H9 (cell line): ENCODE measurements around the gene SAXO1. TPM values are rescaled to one million over a fixed set of nuclear protein-coding genes. Genes with fewer than 3 reads are reported as not detected.
A peak's percentile ranks its signal among the peaks of the same experiment; 100 is the strongest.

ENCODE experiments used
- DNase-seq: peaks from one replicate; pipeline ENCODE4 v3.0.0-alpha.2; 2017
- H2AFZ ChIP-seq: one replicate; pipeline ENCODE4 v1.6.1; 2013; ENCODE audit warnings: mild to moderate bottlenecking, low read length, control low read depth, moderate library complexity
- H2AK5ac ChIP-seq: 2 replicates; pipeline ENCODE4 v1.6.1; 2013; ENCODE audit warnings: low read length, control low read depth, mixed read lengths; ENCODE audit not compliant: insufficient read length
- H2BK120ac ChIP-seq: one replicate; pipeline ENCODE4 v1.6.1; 2013; ENCODE audit warnings: low read depth, mild to moderate bottlenecking, low read length, control low read depth, inconsistent platforms; ENCODE audit not compliant: poor library complexity, severe bottlenecking
- H2BK12ac ChIP-seq: 2 replicates; pipeline ENCODE4 v1.6.1; 2013; ENCODE audit warnings: low read length, control low read depth, mixed read lengths, low read depth; ENCODE audit not compliant: insufficient read length
- H2BK15ac ChIP-seq: 2 replicates; pipeline ENCODE4 v1.6.1; 2013; ENCODE audit warnings: low read depth, low read length, control low read depth
- H2BK20ac ChIP-seq: one replicate; pipeline ENCODE4 v1.6.1; 2013; ENCODE audit warnings: low read depth, mild to moderate bottlenecking, low read length, control low read depth, inconsistent platforms; ENCODE audit not compliant: poor library complexity, severe bottlenecking
- H2BK5ac ChIP-seq: 2 replicates; pipeline ENCODE4 v1.6.1; 2013; ENCODE audit warnings: low read length, control low read depth, mixed read lengths; ENCODE audit not compliant: insufficient read length
- H3K14ac ChIP-seq: 2 replicates; pipeline ENCODE4 v1.6.1; 2013; ENCODE audit warnings: low read length, control low read depth; ENCODE audit not compliant: insufficient read depth
- H3K18ac ChIP-seq: 2 replicates; pipeline ENCODE4 v1.6.1; 2013; ENCODE audit warnings: low read depth, mild to moderate bottlenecking, mixed read lengths, low read length, control low read depth; ENCODE audit not compliant: insufficient read length
- H3K23ac ChIP-seq: 2 replicates; pipeline ENCODE4 v1.6.1; 2013; ENCODE audit warnings: low read length, control low read depth, mixed read lengths, low read depth; ENCODE audit not compliant: insufficient read length
- H3K23me2 ChIP-seq: 2 replicates; pipeline ENCODE4 v1.6.1; 2013; ENCODE audit warnings: low read depth, mild to moderate bottlenecking, mixed read lengths, low read length, control low read depth; ENCODE audit not compliant: insufficient read length, poor library complexity, severe bottlenecking
- H3K27ac ChIP-seq: 2 replicates; pipeline ENCODE4 v1.5.1; 2013; ENCODE audit warnings: low read length, control low read depth, mixed read lengths, low read depth; ENCODE audit not compliant: insufficient read length
- H3K27me3 ChIP-seq: 2 replicates; pipeline ENCODE4 v1.6.1; 2013; ENCODE audit warnings: low read length, control low read depth, inconsistent platforms; ENCODE audit not compliant: insufficient read depth
- H3K4ac ChIP-seq: 2 replicates; pipeline ENCODE4 v1.6.1; 2013; ENCODE audit warnings: low read depth, mild to moderate bottlenecking, control low read depth, inconsistent platforms, low read length, moderate library complexity
- H3K4me1 ChIP-seq: 2 replicates; pipeline ENCODE4 v1.6.1; 2013; ENCODE audit warnings: low read length, control low read depth, inconsistent platforms; ENCODE audit not compliant: insufficient read depth
- H3K4me2 ChIP-seq: 2 replicates; pipeline ENCODE4 v1.6.1; 2013; ENCODE audit warnings: low read length, control low read depth, mixed read lengths; ENCODE audit not compliant: insufficient read length, insufficient read depth
- H3K56ac ChIP-seq: 2 replicates; pipeline ENCODE4 v1.6.1; 2013; ENCODE audit warnings: low read depth, mild to moderate bottlenecking, mixed read lengths, low read length, control low read depth; ENCODE audit not compliant: insufficient read length
- H3K79me1 ChIP-seq: 2 replicates; pipeline ENCODE4 v1.6.1; 2013; ENCODE audit warnings: low read depth, mild to moderate bottlenecking, moderate library complexity, low read length, control low read depth, inconsistent platforms; ENCODE audit not compliant: insufficient read depth, poor library complexity, severe bottlenecking
- H3K79me2 ChIP-seq: 2 replicates; pipeline ENCODE4 v1.6.1; 2013; ENCODE audit warnings: low read length, control low read depth, inconsistent platforms; ENCODE audit not compliant: insufficient read depth
- H3K9ac ChIP-seq: 2 replicates; pipeline ENCODE4 v1.6.1; 2013; ENCODE audit warnings: low read length, control low read depth, mixed read lengths; ENCODE audit not compliant: insufficient read length; ENCODE audit errors: extremely low read depth
- H3K9me3 ChIP-seq: one replicate; pipeline ENCODE4 v1.6.1; 2013; ENCODE audit warnings: low read depth, low read length, inconsistent platforms; ENCODE audit not compliant: control insufficient read depth
- H3T11ph ChIP-seq: one replicate; pipeline ENCODE4 v1.6.1; 2013; ENCODE audit warnings: mild to moderate bottlenecking, low read length, control low read depth, inconsistent platforms
- H4K20me1 ChIP-seq: one replicate; pipeline ENCODE4 v1.6.1; 2013; ENCODE audit not compliant: control insufficient read depth, insufficient read length, insufficient read depth
- H4K5ac ChIP-seq: 2 replicates; pipeline ENCODE4 v1.6.1; 2013; ENCODE audit warnings: low read depth, mild to moderate bottlenecking, mixed read lengths, low read length, control low read depth; ENCODE audit not compliant: insufficient read length
- H4K8ac ChIP-seq: replicated peaks from 2 replicates; pipeline ENCODE4 v1.6.1; 2013; ENCODE audit warnings: low read length, control low read depth, mixed read lengths, low read depth; ENCODE audit not compliant: insufficient read length
- H4K91ac ChIP-seq: 2 replicates; pipeline ENCODE4 v1.6.1; 2013; ENCODE audit warnings: low read depth, mild to moderate bottlenecking, moderate library complexity, mixed read lengths, low read length, control low read depth; ENCODE audit not compliant: insufficient read length
- H3K27ac Mint-ChIP-seq, 3 experiments: 2 replicates in 2 of 3; 3 replicates in 1 of 3; pipeline ENCODE4 v1.8.0; 2020 to 2021; ENCODE audit warnings: mixed read lengths in 3 of 3, mild to moderate bottlenecking in 1 of 3, moderate library complexity in 1 of 3
- H3K27me3 Mint-ChIP-seq: 2 replicates; pipeline ENCODE4 v1.8.0; 2021; ENCODE audit warnings: low read depth, mild to moderate bottlenecking, moderate library complexity, mixed read lengths
- H3K36me3 Mint-ChIP-seq, 3 experiments: 2 replicates in 2 of 3; 3 replicates in 1 of 3; pipeline ENCODE4 v1.8.0; 2020 to 2021; ENCODE audit warnings: low read depth in 3 of 3, mixed read lengths in 3 of 3; ENCODE audit not compliant: insufficient read depth in 1 of 3
- H3K4me1 Mint-ChIP-seq, 2 experiments: 2 replicates each; pipeline ENCODE4 v1.8.0; 2020; ENCODE audit warnings: mixed read lengths in 2 of 2
- H3K4me3 Mint-ChIP-seq, 2 experiments: 2 replicates in 1 of 2; 3 replicates in 1 of 2; pipeline ENCODE4 v1.8.0; 2020 to 2021; ENCODE audit warnings: mild to moderate bottlenecking in 2 of 2, mixed read lengths in 2 of 2, moderate library complexity in 1 of 2
- H3K9me3 Mint-ChIP-seq, 2 experiments: 2 replicates in 1 of 2; 3 replicates in 1 of 2; pipeline ENCODE4 v1.8.0; 2020; ENCODE audit warnings: mild to moderate bottlenecking in 2 of 2, mixed read lengths in 2 of 2, moderate library complexity in 1 of 2
- WGBS: extraction: QIAGEN DNeasy Blood & Tissue Kit; methylation state at CpG from one replicate; pipeline ENCODE4 v1.1.7; 2013; ENCODE audit warnings: missing lambda C conversion rate, low lambda C conversion rate, mixed read lengths; ENCODE audit not compliant: insufficient read length; ENCODE audit errors: extremely low coverage; 5-methylcytosine and 5-hydroxymethylcytosine counted together
- total RNA-seq: library from RNA; stranded (reverse); gene quantifications from 2 replicates; pipeline ENCODE4 v1.2.1, GENCODE V29; 2021
- TF ChIP-seq, protein P1 (sequence below): fragments of 200-600 bp; sonication (generic); conservative IDR thresholded peaks from 3 replicates; pipeline ENCODE4 v1.8.0; 2021; ENCODE audit warnings: antibody characterized with exemption, mild to moderate bottlenecking

SAXO1 gene
- total RNA-seq, 1 experiment from 2014 or later, result 0.09 TPM

DNA sequence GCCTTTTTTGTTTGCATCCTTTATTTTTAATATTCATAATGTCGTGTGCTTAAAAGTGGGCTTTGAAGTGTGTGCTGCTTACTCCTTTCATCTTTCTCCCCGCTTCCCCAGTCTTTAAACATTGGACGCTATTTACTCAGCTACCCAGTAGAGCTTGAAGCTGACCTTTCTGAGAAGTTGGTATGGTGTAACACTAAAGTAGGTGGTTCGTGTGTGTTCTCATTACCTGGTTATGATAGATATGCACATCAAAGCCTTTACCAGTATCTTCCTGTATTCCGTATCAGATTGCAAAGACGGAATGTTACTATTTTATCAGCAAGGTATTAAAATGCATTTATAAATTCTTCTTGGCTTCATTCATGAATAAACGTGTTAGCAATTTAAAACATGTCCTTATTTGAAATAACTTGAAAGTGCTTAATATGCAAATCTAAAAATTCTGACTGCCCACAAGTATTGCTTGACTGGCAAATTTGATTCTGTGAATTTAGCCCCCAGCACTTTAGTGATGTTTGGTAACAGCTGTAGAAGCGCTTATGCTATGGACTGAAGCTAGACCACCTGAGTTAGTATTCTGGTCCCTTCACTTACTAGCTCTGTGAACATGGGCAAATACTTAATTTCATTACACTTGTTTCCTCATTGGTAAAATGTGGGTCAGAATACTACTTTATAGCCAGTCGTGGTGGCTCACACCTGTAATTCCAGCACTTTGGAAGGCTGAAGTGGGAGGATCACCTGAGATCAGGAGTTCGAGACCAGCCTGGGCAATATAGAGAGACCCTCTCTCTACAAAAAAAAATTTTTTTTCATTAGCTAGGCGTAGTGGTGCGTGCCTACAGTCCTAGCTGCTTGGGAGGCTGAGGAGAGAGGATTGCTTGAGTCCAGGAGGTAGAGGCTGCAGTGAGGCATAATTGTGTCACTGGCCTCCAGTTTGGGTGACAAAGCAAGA is 17.9 kb upstream of the SAXO1 start:
- H3T11ph ChIP-seq, result no peak overlapping the region
- no peak overlapping the region for H3K14ac ChIP-seq
- H4K20me1 ChIP-seq, result peaks cover 4% of the 10 kb centered on the region
- H3K23ac ChIP-seq, result no peak overlapping the region
- no peak overlapping the region for H3K56ac ChIP-seq
- WGBS, result no CpG with 5 or more reads among the region's 12 CpGs
- no peak overlapping the region for H2BK12ac ChIP-seq
- H4K91ac ChIP-seq, result no peak overlapping the region
- H3K18ac ChIP-seq, result no peak overlapping the region
- no peaks in the 10 kb centered on the region for H3K27me3 ChIP-seq
- peaks cover 13% of the 10 kb centered on the region for H3K23me2 ChIP-seq
- peaks cover 5% of the 10 kb centered on the region; the same call in 1 of the 2 replicates for H3K4me1 ChIP-seq
- H2BK120ac ChIP-seq, result no peak overlapping the region
- H2AK5ac ChIP-seq, result no peak overlapping the region
- H4K5ac ChIP-seq, result no peak overlapping the region
- H3K36me3 Mint-ChIP-seq, result peaks cover 0 to 8% (median 6%) of the 10 kb centered on the region in 3 experiments; a peak in 5 of 7 replicates
- H3K9ac ChIP-seq, result no peak overlapping the region
- no peak overlapping the region for H2BK20ac ChIP-seq
- H3K4me1 Mint-ChIP-seq, result peaks cover 28 to 35% of the 10 kb centered on the region in 2 experiments
- H3K79me2 ChIP-seq, result no peaks in the 10 kb centered on the region
- H3K27ac Mint-ChIP-seq, result no peak overlapping the region
- no peaks in the 10 kb centered on the region for H3K79me1 ChIP-seq
- no peak overlapping the region for H2AFZ ChIP-seq
- peak overlapping the region; percentile 90 for H3K4me2 ChIP-seq
- H3K9me3 ChIP-seq, result no peaks in the 10 kb centered on the region
- no peaks in the 10 kb centered on the region for H3K9me3 Mint-ChIP-seq
- TF ChIP-seq, protein P1, sequence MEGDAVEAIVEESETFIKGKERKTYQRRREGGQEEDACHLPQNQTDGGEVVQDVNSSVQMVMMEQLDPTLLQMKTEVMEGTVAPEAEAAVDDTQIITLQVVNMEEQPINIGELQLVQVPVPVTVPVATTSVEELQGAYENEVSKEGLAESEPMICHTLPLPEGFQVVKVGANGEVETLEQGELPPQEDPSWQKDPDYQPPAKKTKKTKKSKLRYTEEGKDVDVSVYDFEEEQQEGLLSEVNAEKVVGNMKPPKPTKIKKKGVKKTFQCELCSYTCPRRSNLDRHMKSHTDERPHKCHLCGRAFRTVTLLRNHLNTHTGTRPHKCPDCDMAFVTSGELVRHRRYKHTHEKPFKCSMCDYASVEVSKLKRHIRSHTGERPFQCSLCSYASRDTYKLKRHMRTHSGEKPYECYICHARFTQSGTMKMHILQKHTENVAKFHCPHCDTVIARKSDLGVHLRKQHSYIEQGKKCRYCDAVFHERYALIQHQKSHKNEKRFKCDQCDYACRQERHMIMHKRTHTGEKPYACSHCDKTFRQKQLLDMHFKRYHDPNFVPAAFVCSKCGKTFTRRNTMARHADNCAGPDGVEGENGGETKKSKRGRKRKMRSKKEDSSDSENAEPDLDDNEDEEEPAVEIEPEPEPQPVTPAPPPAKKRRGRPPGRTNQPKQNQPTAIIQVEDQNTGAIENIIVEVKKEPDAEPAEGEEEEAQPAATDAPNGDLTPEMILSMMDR, result no peak
- no peak for DNase-seq
- no peak overlapping the region for H3K27ac ChIP-seq
- H3K4ac ChIP-seq, result no peak overlapping the region
- H3K4me3 Mint-ChIP-seq, result peak overlapping the region; percentile 81 to 93
- no peaks in the 10 kb centered on the region for H3K27me3 Mint-ChIP-seq
- no peak overlapping the region for H2BK5ac ChIP-seq
- no peak overlapping the region for H4K8ac ChIP-seq
- H2BK15ac ChIP-seq, result no peak overlapping the region
